RWPE2 (cell line): ENCODE measurements around the gene KRT20.

Source experiments
- ATAC-seq: fragments of 200-7000 bp; cut with Tn5 transposase; 3 replicates; pipeline ENCODE4 v1.9.1; 2021; ENCODE audit warnings: low read depth
- DNase-seq: peaks from one replicate; pipeline ENCODE4 v3.0.0-alpha.2; 2020; ENCODE audit warnings: low spot score
- H3K27ac ChIP-seq: fragments of 450-650 bp; 2 replicates; pipeline ENCODE4 v1.5.1; 2017; ENCODE audit warnings: mild to moderate bottlenecking; ENCODE audit not compliant: poor library complexity, severe bottlenecking
- H3K27me3 ChIP-seq: fragments of 250-450 bp; sonication (Bioruptor Pico); 2 replicates; pipeline ENCODE4 v1.5.1; 2021; ENCODE audit warnings: mild to moderate bottlenecking, moderate library complexity; ENCODE audit not compliant: insufficient read depth, poor library complexity, severe bottlenecking
- H3K36me3 ChIP-seq: fragments of 250-450 bp; sonication (Bioruptor Pico); 2 replicates; pipeline ENCODE4 v1.5.1; 2020; ENCODE audit warnings: low read depth, mild to moderate bottlenecking, moderate library complexity
- H3K4me1 ChIP-seq: fragments of 250-450 bp; sonication (Bioruptor Pico); 2 replicates; pipeline ENCODE4 v1.5.1; 2021; ENCODE audit warnings: mild to moderate bottlenecking, moderate library complexity; ENCODE audit not compliant: insufficient read depth, poor library complexity, severe bottlenecking
- H3K4me3 ChIP-seq: fragments of 250-450 bp; sonication (Bioruptor Pico); 2 replicates; pipeline ENCODE4 v1.5.1; 2021; ENCODE audit warnings: mild to moderate bottlenecking, moderate library complexity; ENCODE audit not compliant: severe bottlenecking
- H3K9me3 ChIP-seq: fragments of 250-450 bp; sonication (Bioruptor Pico); 2 replicates; pipeline ENCODE4 v1.5.1; 2021; ENCODE audit warnings: mild to moderate bottlenecking, moderate library complexity; ENCODE audit not compliant: severe bottlenecking
- TF ChIP-seq, protein P1 (sequence below): fragments of 450-650 bp; IDR thresholded peaks from one replicate; pipeline ENCODE4 v1.5.1; 2017; ENCODE audit warnings: mild to moderate bottlenecking, moderate library complexity; ENCODE audit not compliant: poor library complexity, severe bottlenecking

KRT20 gene

DNA sequence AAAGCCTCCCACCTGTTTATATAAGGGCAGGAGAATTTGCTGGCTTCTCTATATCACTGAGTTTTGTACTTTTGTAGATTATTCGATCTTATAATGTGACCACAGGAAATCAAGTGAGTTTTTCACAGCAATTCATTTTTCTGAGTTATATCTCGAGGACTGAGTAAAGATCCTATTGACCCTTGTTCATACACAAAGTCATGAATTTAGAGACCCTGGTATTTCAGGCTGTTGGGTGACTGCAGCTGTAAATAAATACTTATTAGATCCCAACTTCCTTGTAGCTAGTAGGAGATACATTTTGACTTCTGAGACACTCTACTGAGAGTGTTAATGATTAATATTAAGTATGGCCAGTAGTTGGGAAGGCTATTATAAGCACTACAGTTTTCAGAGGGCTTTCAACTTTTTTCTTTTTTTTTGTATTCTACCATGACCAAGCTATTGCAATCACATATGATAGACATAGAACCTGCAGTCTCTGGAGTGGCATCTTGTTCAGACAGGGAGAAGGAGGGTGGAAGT is 3.2 kb upstream of the KRT20 start:
- Histone ChIP-seq H3K27ac (no peak overlapping the region), H3K4me3 (no peak overlapping the region), H3K27me3 (no peaks in the 10 kb centered on the region), H3K9me3 (no peaks in the 10 kb centered on the region), H3K4me1 (no peaks in the 10 kb centered on the region), H3K36me3 (no peaks in the 10 kb centered on the region)
- TF ChIP-seq, protein P1, sequence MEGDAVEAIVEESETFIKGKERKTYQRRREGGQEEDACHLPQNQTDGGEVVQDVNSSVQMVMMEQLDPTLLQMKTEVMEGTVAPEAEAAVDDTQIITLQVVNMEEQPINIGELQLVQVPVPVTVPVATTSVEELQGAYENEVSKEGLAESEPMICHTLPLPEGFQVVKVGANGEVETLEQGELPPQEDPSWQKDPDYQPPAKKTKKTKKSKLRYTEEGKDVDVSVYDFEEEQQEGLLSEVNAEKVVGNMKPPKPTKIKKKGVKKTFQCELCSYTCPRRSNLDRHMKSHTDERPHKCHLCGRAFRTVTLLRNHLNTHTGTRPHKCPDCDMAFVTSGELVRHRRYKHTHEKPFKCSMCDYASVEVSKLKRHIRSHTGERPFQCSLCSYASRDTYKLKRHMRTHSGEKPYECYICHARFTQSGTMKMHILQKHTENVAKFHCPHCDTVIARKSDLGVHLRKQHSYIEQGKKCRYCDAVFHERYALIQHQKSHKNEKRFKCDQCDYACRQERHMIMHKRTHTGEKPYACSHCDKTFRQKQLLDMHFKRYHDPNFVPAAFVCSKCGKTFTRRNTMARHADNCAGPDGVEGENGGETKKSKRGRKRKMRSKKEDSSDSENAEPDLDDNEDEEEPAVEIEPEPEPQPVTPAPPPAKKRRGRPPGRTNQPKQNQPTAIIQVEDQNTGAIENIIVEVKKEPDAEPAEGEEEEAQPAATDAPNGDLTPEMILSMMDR = no peak
- DNase-seq = no peak
- no peak for ATAC-seq

DNA sequence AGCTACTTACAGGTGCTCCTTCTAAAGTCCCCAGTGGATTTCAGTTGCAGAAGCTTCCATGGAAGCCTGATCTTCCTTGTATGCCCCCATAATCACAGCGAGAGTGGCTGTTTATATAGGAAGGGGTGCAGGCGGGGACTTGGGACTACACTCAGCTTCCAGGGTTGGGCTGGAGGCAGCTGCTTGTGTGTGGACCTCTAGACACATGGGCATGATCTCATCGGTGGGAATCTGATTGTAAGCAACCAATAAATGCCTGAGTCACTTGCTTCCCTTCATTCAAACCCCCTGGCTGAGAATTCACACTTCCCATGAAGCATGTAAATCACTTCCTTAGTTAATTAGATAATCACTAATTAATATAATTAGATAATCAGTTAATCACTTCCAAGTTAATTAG is 1.0 kb upstream of the KRT20 start:
- Histone ChIP-seq H3K9me3 (no peaks in the 10 kb centered on the region), H3K36me3 (no peaks in the 10 kb centered on the region), H3K27me3 (no peaks in the 10 kb centered on the region), H3K4me1 (no peaks in the 10 kb centered on the region), H3K27ac (no peak overlapping the region), H3K4me3 (no peak overlapping the region)
- no peak for DNase-seq
- TF ChIP-seq, protein P1 = no peak
- no peak for ATAC-seq

DNA sequence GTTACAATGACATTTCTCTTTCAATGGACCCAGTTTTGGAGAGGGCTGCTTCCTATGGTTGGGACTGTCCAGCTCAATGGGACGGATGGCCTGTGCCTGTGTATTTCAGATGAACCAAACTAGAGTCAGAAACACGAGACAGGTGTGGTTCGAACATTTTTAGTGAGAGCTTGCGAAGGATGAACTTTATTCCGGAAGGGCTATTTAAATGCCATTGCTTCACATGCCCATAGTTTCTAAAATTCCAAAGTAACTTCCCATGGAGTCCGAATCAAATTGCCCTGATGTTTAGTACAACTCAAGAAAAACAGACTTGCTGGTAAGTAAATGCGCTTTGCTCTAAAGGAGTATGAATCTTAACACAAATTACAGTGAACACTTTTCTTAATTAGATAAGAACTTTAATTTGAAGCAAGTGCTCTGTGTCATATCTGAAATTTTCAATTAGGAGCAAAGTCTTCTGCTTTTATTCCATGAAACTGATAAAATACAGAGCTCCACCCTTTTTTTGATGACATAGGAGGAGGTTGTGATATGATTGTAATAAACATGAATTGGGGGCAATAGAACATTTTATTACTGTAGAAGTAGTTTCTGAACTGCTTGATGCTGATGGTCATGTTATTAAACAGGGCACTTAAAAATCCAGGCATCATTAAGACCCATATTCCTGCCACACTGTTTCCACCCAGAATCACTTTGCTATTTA is 1.3 kb downstream of the KRT20 start:
- DNase-seq = no peak
- TF ChIP-seq, protein P1 = no peak

DNA sequence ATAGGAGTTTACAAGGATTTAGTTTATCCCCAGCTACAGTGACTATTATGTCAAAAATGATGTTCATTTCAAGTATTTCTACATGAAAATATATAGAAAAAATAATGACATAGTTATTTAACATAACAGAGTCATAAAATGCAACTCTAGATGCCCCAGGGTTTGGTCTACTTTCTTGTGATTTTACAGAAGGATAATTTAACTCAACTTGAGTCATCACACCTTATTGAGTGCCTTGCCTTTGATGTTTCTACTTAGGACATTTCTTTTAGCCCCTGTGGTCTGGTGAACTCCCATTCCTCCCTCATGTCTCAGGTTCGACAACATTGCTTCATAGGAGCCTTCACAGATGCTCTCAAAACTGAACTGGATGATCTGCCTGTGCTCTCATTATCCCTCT is 2.0 kb downstream of the KRT20 start:
- TF ChIP-seq, protein P1 = no peak

More for the DNA sequence above, 1.3 kb downstream of the KRT20 start:
- Histone ChIP-seq H3K4me1 (no peaks in the 10 kb centered on the region), H3K27ac (no peak overlapping the region), H3K27me3 (no peaks in the 10 kb centered on the region), H3K9me3 (no peaks in the 10 kb centered on the region), H3K36me3 (no peaks in the 10 kb centered on the region), H3K4me3 (no peak overlapping the region)
- ATAC-seq = no peak

DNA sequence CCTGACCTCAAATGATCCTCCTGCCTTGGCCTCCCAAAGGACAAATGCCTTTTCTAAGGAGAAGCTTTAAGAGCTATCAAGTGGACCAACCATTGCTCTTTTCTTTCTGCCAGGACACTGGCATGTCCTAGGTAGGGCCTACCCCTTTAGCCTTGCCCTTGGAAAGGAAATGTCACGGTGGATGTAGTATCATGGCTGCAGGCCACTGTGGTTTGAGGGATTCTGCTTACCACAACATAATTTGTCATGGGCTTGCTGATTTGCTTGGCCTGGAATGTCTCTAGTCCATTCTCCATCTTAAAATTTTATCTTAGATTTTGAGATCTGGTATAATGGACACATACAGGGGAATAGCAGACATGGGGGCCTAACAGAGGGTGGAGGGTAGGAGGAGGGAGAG is 6.0 kb downstream of the KRT20 start:
- no peaks in the 10 kb centered on the region for H3K36me3 ChIP-seq
- no peak overlapping the region for H3K4me3 ChIP-seq
- TF ChIP-seq, protein P1 = no peak
- no peak for ATAC-seq
- H3K9me3 ChIP-seq = no peaks in the 10 kb centered on the region
- H3K4me1 ChIP-seq = no peaks in the 10 kb centered on the region
- H3K27ac ChIP-seq = no peak overlapping the region
- no peak for DNase-seq
- no peaks in the 10 kb centered on the region for H3K27me3 ChIP-seq

More for the DNA sequence above, 2.0 kb downstream of the KRT20 start:
- no peak overlapping the region for H3K4me3 ChIP-seq
- no peaks in the 10 kb centered on the region for H3K36me3 ChIP-seq
- no peaks in the 10 kb centered on the region for H3K4me1 ChIP-seq
- H3K27me3 ChIP-seq = no peaks in the 10 kb centered on the region
- H3K27ac ChIP-seq = no peak overlapping the region
- DNase-seq (no peak), ATAC-seq (no peak)
- no peaks in the 10 kb centered on the region for H3K9me3 ChIP-seq
